ENCODE data around the gene KCNH2. TPM values are rescaled to one million over a fixed set of nuclear protein-coding genes. Genes with fewer than 3 reads are reported as not detected.

KCNH2 gene
- total RNA-seq, 1 donor from 2014 or later, result 1.9 TPM

GRCh38 chr7:150980663-150981062 is 2.5 kb upstream of the KCNH2 start:
- no peak overlapping the region for H3K4me3 ChIP-seq (ENCODE audit: low read depth, low read length)
- TF ChIP-seq, protein P1, sequence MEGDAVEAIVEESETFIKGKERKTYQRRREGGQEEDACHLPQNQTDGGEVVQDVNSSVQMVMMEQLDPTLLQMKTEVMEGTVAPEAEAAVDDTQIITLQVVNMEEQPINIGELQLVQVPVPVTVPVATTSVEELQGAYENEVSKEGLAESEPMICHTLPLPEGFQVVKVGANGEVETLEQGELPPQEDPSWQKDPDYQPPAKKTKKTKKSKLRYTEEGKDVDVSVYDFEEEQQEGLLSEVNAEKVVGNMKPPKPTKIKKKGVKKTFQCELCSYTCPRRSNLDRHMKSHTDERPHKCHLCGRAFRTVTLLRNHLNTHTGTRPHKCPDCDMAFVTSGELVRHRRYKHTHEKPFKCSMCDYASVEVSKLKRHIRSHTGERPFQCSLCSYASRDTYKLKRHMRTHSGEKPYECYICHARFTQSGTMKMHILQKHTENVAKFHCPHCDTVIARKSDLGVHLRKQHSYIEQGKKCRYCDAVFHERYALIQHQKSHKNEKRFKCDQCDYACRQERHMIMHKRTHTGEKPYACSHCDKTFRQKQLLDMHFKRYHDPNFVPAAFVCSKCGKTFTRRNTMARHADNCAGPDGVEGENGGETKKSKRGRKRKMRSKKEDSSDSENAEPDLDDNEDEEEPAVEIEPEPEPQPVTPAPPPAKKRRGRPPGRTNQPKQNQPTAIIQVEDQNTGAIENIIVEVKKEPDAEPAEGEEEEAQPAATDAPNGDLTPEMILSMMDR (conservative IDR thresholded peaks at IDR 0.05; ENCODE audit: low read depth, low read length), result no peak
- no peak for DNase-seq (ENCODE audit: low read depth)

GRCh38 chr7:150979713-150980390 is 1.7 kb upstream of the KCNH2 start:
- TF ChIP-seq, protein P1 (conservative IDR thresholded peaks at IDR 0.05; ENCODE audit: low read depth, low read length), result no peak
- H3K4me3 ChIP-seq (ENCODE audit: low read depth, low read length), result no peak overlapping the region
- no peak for DNase-seq (ENCODE audit: low read depth)

DNA sequence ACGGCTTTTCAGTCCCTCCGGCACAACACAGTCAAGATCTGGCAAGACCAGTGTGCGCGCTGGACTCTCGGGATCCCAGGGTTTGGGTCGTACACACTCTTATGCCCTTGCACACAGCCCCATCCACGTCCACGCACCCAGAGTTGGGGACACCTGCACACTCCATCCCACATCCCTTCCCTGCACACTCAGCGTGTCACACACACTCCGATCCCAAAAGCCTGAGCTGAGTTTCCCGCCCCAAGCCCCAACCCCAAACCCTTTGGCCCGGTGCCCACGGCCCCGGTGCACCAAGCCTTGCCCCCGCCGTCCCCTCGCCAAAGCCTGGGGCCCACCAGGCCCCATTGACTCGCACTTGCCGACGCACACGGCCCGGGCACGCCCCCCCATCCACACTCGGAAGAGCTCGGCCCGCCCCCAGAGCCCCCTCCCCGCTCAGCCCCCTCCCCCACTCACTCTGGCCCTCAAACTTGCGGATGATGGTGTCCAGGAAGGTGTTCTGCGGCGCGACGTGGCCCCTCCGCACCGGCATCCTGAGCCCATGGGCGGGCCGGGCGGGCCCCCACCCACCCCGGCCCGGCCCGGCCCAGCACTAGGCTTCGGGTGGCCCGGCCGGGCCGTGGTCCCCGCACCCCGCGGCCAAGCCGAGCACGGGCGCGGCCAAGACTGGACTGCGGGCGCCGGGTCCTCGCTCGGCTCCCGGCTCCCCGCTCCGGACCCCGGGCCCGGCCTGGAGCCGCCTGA is 567 bp downstream of the KCNH2 start:
- TF ChIP-seq, protein P1 (conservative IDR thresholded peaks at IDR 0.05; ENCODE audit: low read depth, low read length), result no peak
- no peak for DNase-seq (ENCODE audit: low read depth)
- no peak overlapping the region for H3K4me3 ChIP-seq (ENCODE audit: low read depth, low read length)

GRCh38 chr7:150976529-150977381 is 1.4 kb downstream of the KCNH2 start:
- DNase-seq (ENCODE audit: low read depth), result no peak
- no peak overlapping the region for H3K4me3 ChIP-seq (ENCODE audit: low read depth, low read length)

DNA sequence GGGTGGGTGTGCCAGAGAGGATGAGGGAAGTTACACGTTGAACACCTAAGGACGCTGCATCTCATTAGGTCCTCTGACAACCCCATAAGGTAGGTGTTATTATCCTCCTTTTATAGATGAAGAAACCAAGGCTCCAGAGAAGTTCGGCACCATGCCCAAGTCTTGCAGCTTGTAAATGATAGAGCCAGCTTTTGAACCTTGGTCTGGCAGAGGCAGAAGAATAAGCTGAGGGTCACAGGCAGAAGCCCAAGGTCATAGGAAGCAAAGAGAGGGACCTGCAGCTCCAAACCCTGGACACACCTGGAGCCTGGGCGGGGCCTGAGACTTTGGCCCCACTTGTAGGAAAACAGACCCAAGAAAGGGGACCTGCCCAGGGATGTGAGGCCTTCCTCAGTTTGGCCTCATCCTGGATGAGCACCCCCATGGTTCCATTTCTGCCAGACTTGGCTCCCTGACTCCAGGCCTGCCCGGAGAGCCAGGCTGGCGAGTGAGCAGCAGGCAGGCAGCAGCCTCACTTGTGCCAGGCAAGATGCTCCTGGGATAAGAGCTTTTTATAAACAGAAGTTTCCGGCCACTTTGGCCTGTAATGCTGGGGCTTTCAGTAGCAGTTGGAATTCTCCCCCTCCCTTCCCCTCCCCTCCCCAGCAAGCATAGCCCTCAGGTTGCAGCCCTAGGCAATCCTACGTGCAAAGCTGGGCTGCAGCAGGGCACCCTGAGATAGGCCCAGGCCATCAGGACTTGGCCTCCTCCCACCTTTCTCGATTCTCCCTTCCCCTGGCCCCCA is 2.4 kb downstream of the KCNH2 start:
- TF ChIP-seq, protein P1 (conservative IDR thresholded peaks at IDR 0.05; ENCODE audit: low read depth, low read length), result no peak
- DNase-seq (ENCODE audit: low read depth), result no peak
- no peak overlapping the region for H3K4me3 ChIP-seq (ENCODE audit: low read depth, low read length)

More at GRCh38 chr7:150976529-150977381, 1.4 kb downstream of the KCNH2 start:
- TF ChIP-seq, protein P1 (conservative IDR thresholded peaks at IDR 0.05; ENCODE audit: low read depth, low read length), result no peak
